Activated naive CD8-positive, alpha-beta T cell treated with anti-CD3 and anti-CD28 coated beads, Interleukin-2, amount 50 U/mL, for 16 hours (primary cell): ENCODE measurements around the gene MTMR12.

Experiments used
- DNase-seq: peaks from one replicate; pipeline ENCODE4 v3.0.0-alpha.2; 2020; ENCODE audit warnings: low read depth, low spot score

MTMR12 gene

GRCh38 chr5:32312595-32313332 is at the start of gene MTMR12:
MTMR12 (minus strand) TSS chr5:32312939; CDS start chr5:32312838, 101 bp downstream.
- DNase-seq, result peak; percentile 99

GRCh38 chr5:32362527-32362926 is 49.8 kb upstream of the MTMR12 start:
- no peak for DNase-seq

GRCh38 chr5:32360906-32361305 is 48.2 kb upstream of the MTMR12 start:
- DNase-seq, result no peak

- no peak for DNase-seq
Observed at GRCh38 chr5:32358611-32359010, 45.9 kb upstream of the MTMR12 start.

GRCh38 chr5:32357658-32358057 is 44.9 kb upstream of the MTMR12 start:
- no peak for DNase-seq

GRCh38 chr5:32355686-32356085 is 42.9 kb upstream of the MTMR12 start:
- no peak for DNase-seq

- no peak for DNase-seq
Observed at GRCh38 chr5:32353420-32353819, 40.7 kb upstream of the MTMR12 start.

- no peak for DNase-seq
Observed at GRCh38 chr5:32352685-32353084, 39.9 kb upstream of the MTMR12 start.

GRCh38 chr5:32346869-32347268 is 34.1 kb upstream of the MTMR12 start:
- DNase-seq, result no peak

GRCh38 chr5:32343058-32343672 is 30.4 kb upstream of the MTMR12 start:
- no peak for DNase-seq

GRCh38 chr5:32342656-32343055 is 29.9 kb upstream of the MTMR12 start:
- DNase-seq, result no peak

- DNase-seq, result no peak
Observed at GRCh38 chr5:32339878-32340277, 27.1 kb upstream of the MTMR12 start.

GRCh38 chr5:32339198-32339597 is 26.5 kb upstream of the MTMR12 start:
- no peak for DNase-seq

GRCh38 chr5:32332966-32333365 is 20.2 kb upstream of the MTMR12 start:
- DNase-seq, result no peak

- DNase-seq, result no peak
Observed at GRCh38 chr5:32332361-32332760, 19.6 kb upstream of the MTMR12 start.

- DNase-seq, result no peak
Observed at GRCh38 chr5:32331935-32332274, 19.2 kb upstream of the MTMR12 start.

GRCh38 chr5:32331217-32331934 is 18.6 kb upstream of the MTMR12 start:
- no peak for DNase-seq

- no peak for DNase-seq
Observed at GRCh38 chr5:32330126-32330971, 17.6 kb upstream of the MTMR12 start.

GRCh38 chr5:32329395-32329834 is 16.7 kb upstream of the MTMR12 start:
- DNase-seq, result no peak

- no peak for DNase-seq
Observed at GRCh38 chr5:32326216-32326772, 13.6 kb upstream of the MTMR12 start.

GRCh38 chr5:32325616-32326015 is 12.9 kb upstream of the MTMR12 start:
- DNase-seq, result no peak

GRCh38 chr5:32325062-32325461 is 12.3 kb upstream of the MTMR12 start:
- DNase-seq, result no peak
